Measurements from ENCODE around the gene MRFAP1. TPM values are rescaled to one million over a fixed set of nuclear protein-coding genes. Genes with fewer than 3 reads are reported as not detected.
A peak's percentile ranks its signal among the peaks of the same experiment; 100 is the strongest.

Gene MRFAP1
- total RNA-seq, 6 experiments from 2014 or later: 332 to 418 (median 364) TPM

DNA sequence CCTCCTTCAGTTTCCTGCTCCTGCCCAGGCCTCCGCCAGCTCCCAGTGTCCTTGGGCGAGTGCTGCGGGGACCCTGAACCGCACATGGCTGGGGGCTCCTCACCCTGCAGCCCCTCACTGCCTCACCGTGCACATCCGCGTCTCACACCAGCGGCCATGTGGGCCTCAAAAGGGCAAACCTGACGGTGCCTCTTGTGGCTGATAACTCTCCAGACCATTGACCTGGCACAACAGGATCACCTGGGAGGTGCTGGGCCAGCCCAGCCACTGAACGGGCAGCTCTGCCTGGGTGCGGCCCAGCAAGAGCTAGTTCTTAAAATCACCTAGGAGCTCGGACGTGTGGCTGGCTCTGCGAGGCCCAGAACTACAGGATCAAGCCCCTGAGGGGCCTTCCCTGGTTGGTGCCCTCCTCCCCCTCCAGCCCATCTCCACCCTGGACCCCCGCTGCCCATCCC lies 49.0 kb downstream of the MRFAP1 start:
- peaks cover 6% of the 10 kb centered on the region; the same call in 1 of the 2 replicates for H3K27me3 Mint-ChIP-seq (ENCODE audit: insufficient read depth)
- no peak overlapping the region for H3K4me3 Mint-ChIP-seq
- TF ChIP-seq, protein P1, sequence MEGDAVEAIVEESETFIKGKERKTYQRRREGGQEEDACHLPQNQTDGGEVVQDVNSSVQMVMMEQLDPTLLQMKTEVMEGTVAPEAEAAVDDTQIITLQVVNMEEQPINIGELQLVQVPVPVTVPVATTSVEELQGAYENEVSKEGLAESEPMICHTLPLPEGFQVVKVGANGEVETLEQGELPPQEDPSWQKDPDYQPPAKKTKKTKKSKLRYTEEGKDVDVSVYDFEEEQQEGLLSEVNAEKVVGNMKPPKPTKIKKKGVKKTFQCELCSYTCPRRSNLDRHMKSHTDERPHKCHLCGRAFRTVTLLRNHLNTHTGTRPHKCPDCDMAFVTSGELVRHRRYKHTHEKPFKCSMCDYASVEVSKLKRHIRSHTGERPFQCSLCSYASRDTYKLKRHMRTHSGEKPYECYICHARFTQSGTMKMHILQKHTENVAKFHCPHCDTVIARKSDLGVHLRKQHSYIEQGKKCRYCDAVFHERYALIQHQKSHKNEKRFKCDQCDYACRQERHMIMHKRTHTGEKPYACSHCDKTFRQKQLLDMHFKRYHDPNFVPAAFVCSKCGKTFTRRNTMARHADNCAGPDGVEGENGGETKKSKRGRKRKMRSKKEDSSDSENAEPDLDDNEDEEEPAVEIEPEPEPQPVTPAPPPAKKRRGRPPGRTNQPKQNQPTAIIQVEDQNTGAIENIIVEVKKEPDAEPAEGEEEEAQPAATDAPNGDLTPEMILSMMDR (IDR thresholded peaks at IDR 0.05): no peak
- peak overlapping the region; percentile 64; the same call in 1 of the 2 replicates for H3K27ac Mint-ChIP-seq
- DNase-seq: no peak
- H3K4me1 Mint-ChIP-seq (ENCODE audit: low read depth): peaks cover 35% of the 10 kb centered on the region
- no peaks in the 10 kb centered on the region for H3K9me3 Mint-ChIP-seq
- H3K36me3 Mint-ChIP-seq (ENCODE audit: low read depth): no peaks in the 10 kb centered on the region

Other genes with a start within 250 kb of the MRFAP1 start
- gene PPP2R2C, start 168.1 kb upstream of the MRFAP1 start, total RNA-seq (2021; fragmentation: NEBNext Ultra II Directional; extraction: Animal tissue kit (Norgen Biotek cat#: 25700)): under 1 TPM in 4 of 6 experiments, not detected in 2; 0.14 to 0.25 (median 0.23) TPM
- 10 to 100 TPM; 35.8 to 44.5 (median 40.5) TPM for gene MAN2B2, start 65.5 kb upstream of the MRFAP1 start, total RNA-seq (2021; fragmentation: NEBNext Ultra II Directional; extraction: Animal tissue kit (Norgen Biotek cat#: 25700))
- gene S100P, start 53.2 kb downstream of the MRFAP1 start, total RNA-seq (2021; fragmentation: NEBNext Ultra II Directional; extraction: Animal tissue kit (Norgen Biotek cat#: 25700)): not detected
- gene MRFAP1L1, start 69.2 kb downstream of the MRFAP1 start, total RNA-seq (2021; fragmentation: NEBNext Ultra II Directional; extraction: Animal tissue kit (Norgen Biotek cat#: 25700)): 10 to 100 TPM; 35.5 to 41.0 (median 40.1) TPM
- gene BLOC1S4, start 75.5 kb downstream of the MRFAP1 start, total RNA-seq (2021; fragmentation: NEBNext Ultra II Directional; extraction: Animal tissue kit (Norgen Biotek cat#: 25700)): 10 to 100 TPM; 12.7 to 19.0 (median 14.2) TPM
- 10 to 100 TPM; 15.2 to 21.2 (median 19.0) TPM for gene KIAA0232, start 142.0 kb downstream of the MRFAP1 start, total RNA-seq (2021; fragmentation: NEBNext Ultra II Directional; extraction: Animal tissue kit (Norgen Biotek cat#: 25700))

All from HFFc6 (cell line).